Smooth muscle cell of the brain vasculature (primary cell): Measurements from ENCODE around the gene NXF1.
"Not testable (repeated sequence)": the region's sequence is repeated elsewhere in the genome, so short reads cannot be mapped to it uniquely, and the experiment has no call there.

Source experiments
- DNase-seq: peaks from one replicate; pipeline ENCODE4 v3.0.0-alpha.2; 2012; ENCODE audit warnings: low read depth, low spot score

NXF1 gene

GRCh38 chr11:62787005-62787759 lies 18.1 kb downstream of the NXF1 start, which contains the start of gene TMEM179B:
TSS of gene TMEM179B (plus strand) at chr11:62787402. CDS start at chr11:62787432, 30 bp downstream.
- DNase-seq = peak; percentile 97

- no peak for DNase-seq
These were observed 18.8 kb downstream of the NXF1 start for GRCh38 chr11:62786318-62787004.

GRCh38 chr11:62782753-62783152 lies 22.5 kb downstream of the NXF1 start:
- DNase-seq = no peak

- no peak for DNase-seq
These were observed 26.8 kb downstream of the NXF1 start for GRCh38 chr11:62778441-62778840.

- no peak for DNase-seq
These were observed 27.9 kb downstream of the NXF1 start for GRCh38 chr11:62777389-62777788.

- DNase-seq = no peak
These were observed 29.6 kb downstream of the NXF1 start for GRCh38 chr11:62775646-62776045.

- no peak for DNase-seq
These were observed 30.8 kb downstream of the NXF1 start for GRCh38 chr11:62774407-62774806.

GRCh38 chr11:62771144-62772021 lies 33.9 kb downstream of the NXF1 start, which contains the start of gene TAF6L:
TSS of gene TAF6L (plus strand) at chr11:62771396. CDS start at chr11:62775784, 4,388 bp downstream.
- peak; percentile 93 for DNase-seq

GRCh38 chr11:62770778-62771143 lies 34.5 kb downstream of the NXF1 start:
- DNase-seq = no peak

GRCh38 chr11:62760867-62761227 lies 44.4 kb downstream of the NXF1 start:
- DNase-seq = not testable (repeated sequence)

GRCh38 chr11:62757846-62758788 lies 47.1 kb downstream of the NXF1 start:
- DNase-seq = no peak

GRCh38 chr11:62755086-62755615 lies 50.1 kb downstream of the NXF1 start:
- no peak for DNase-seq

GRCh38 chr11:62753736-62754603 lies 51.3 kb downstream of the NXF1 start, which contains the start of gene ZBTB3:
TSS of gene ZBTB3 (minus strand) at chr11:62754160. CDS start at chr11:62753664, 496 bp downstream.
- peak; percentile 99 for DNase-seq

- DNase-seq = no peak
These were observed 52.1 kb downstream of the NXF1 start for GRCh38 chr11:62752994-62753735.

GRCh38 chr11:62752177-62752785 lies 53.0 kb downstream of the NXF1 start:
- DNase-seq = no peak

GRCh38 chr11:62749931-62750330 lies 55.3 kb downstream of the NXF1 start:
- DNase-seq = not testable (repeated sequence)

- no peak for DNase-seq
These were observed 57.6 kb downstream of the NXF1 start for GRCh38 chr11:62747475-62748160.
